Hepatocyte (in vitro differentiated cells): ENCODE measurements around the gene IL2RG. TPM values are rescaled to one million over a fixed set of nuclear protein-coding genes. Genes with fewer than 3 reads are reported as not detected.

ENCODE experiments used
- DNase-seq: peaks from one replicate; pipeline ENCODE4 v3.0.0-alpha.2; 2016; ENCODE audit warnings: low spot score
- H2AFZ ChIP-seq: fragments of 200-600 bp; sonication (generic); 2 replicates; pipeline ENCODE4 v1.6.0; 2016; ENCODE audit warnings: antibody characterized with exemption, mild to moderate bottlenecking
- H3K27ac ChIP-seq: fragments of 200-600 bp; sonication (generic); 2 replicates; pipeline ENCODE4 v1.5.1; 2016; ENCODE audit warnings: mild to moderate bottlenecking
- H3K27me3 ChIP-seq: fragments of 200-600 bp; sonication (generic); 2 replicates; pipeline ENCODE4 v1.6.1; 2016
- H3K36me3 ChIP-seq: fragments of 200-600 bp; sonication (generic); replicated peaks from 2 replicates; pipeline ENCODE4 v1.5.1; 2016; ENCODE audit warnings: low read depth; ENCODE audit not compliant: insufficient read depth
- H3K4me1 ChIP-seq: fragments of 200-600 bp; sonication (generic); 2 replicates; pipeline ENCODE4 v1.5.1; 2016; ENCODE audit warnings: mild to moderate bottlenecking, moderate library complexity; ENCODE audit not compliant: insufficient read depth
- H3K4me2 ChIP-seq: fragments of 200-600 bp; sonication (generic); 2 replicates; pipeline ENCODE4 v1.6.0; 2016
- H3K4me3 ChIP-seq: fragments of 200-600 bp; sonication (generic); 2 replicates; pipeline ENCODE4 v1.5.1; 2016; ENCODE audit warnings: mild to moderate bottlenecking
- H3K79me2 ChIP-seq: fragments of 200-600 bp; sonication (generic); 2 replicates; pipeline ENCODE4 v1.6.0; 2017; ENCODE audit warnings: mild to moderate bottlenecking
- H3K9me2 ChIP-seq: fragments of 200-600 bp; sonication (generic); replicated peaks from 2 replicates; pipeline ENCODE4 v1.6.0; 2017; ENCODE audit warnings: mild to moderate bottlenecking; ENCODE audit not compliant: insufficient read depth
- H3K9me3 ChIP-seq: fragments of 200-600 bp; sonication (generic); 2 replicates; pipeline ENCODE4 v1.5.1; 2016; ENCODE audit warnings: low read depth, mild to moderate bottlenecking
- H4K20me1 ChIP-seq: fragments of 200-600 bp; sonication (generic); 2 replicates; pipeline ENCODE4 v1.6.0; 2016; ENCODE audit warnings: mild to moderate bottlenecking; ENCODE audit not compliant: insufficient read depth, poor library complexity, severe bottlenecking
- EZH2 ChIP-seq: fragments of 200-600 bp; sonication (generic); IDR thresholded peaks from 2 replicates; pipeline ENCODE4 v1.6.1; 2016; ENCODE audit warnings: antibody characterized with exemption, mild to moderate bottlenecking, borderline replicate concordance
- EZH2phosphoT487 ChIP-seq: fragments of 200-600 bp; sonication (generic); IDR thresholded peaks from one replicate; pipeline ENCODE4 v1.6.1; 2018; ENCODE audit warnings: antibody characterized with exemption, mild to moderate bottlenecking, low read depth, moderate library complexity; ENCODE audit not compliant: unreplicated experiment, severe bottlenecking
- WGBS: methylation state at CpG from one replicate; pipeline ENCODE4 v1.1.6; 2016; ENCODE audit warnings: low lambda C conversion rate; ENCODE audit errors: missing lambda C conversion rate; 5-methylcytosine and 5-hydroxymethylcytosine counted together
- polyA plus RNA-seq: library from polyadenylated mRNA; unstranded; fragments of >200 nt; fragmentation: Nextera tagmentation; extraction: Ambion mirVana; gene quantifications from 2 replicates; pipeline ENCODE4 v1.2.1, GENCODE V29; 2016
- total RNA-seq: library from RNA; depleted of rRNA; stranded (reverse); fragments of >200 nt; gene quantifications from 2 replicates; pipeline ENCODE4 v1.2.3, GENCODE V29; 2014
- TF ChIP-seq, protein P1 (sequence below): fragments of 200-600 bp; sonication (generic); IDR thresholded peaks from 2 replicates; pipeline ENCODE4 v1.5.1; 2016; ENCODE audit warnings: antibody characterized with exemption, mild to moderate bottlenecking; ENCODE audit not compliant: poor library complexity

The IL2RG gene
- total and polyA plus RNA-seq, 2 experiments from 2014 or later: 7.1 to 13.5 TPM

DNA sequence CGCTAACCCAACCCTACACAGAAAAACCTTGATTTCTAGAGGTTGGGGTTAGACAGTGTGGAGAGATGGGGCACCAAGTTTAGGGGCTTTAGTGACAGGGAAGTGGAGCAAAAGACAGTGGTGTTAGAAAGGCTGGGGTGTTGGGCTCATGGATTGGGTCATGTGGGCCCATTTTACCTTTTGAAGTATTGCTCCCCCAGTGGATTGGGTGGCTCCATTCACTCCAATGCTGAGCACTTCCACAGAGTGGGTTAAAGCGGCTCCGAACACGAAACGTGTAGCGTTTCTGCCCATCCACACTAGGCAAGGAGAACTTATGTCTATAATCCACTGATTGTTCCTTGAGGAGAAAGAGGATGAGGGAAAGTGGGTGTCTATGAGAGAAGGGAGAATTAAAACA, 2.3 kb downstream of the IL2RG start:
- Histone ChIP-seq H3K27ac (no peak overlapping the region), H3K36me3 (no peaks in the 10 kb centered on the region), H3K27me3 (no peaks in the 10 kb centered on the region), H3K4me3 (no peak overlapping the region), H2AFZ (no peak overlapping the region), H3K9me3 (no peaks in the 10 kb centered on the region), H3K4me2 (no peak overlapping the region), H3K4me1 (peaks cover 12% of the 10 kb centered on the region), H3K79me2 (no peaks in the 10 kb centered on the region), H4K20me1 (no peaks in the 10 kb centered on the region), H3K9me2 (no peaks in the 10 kb centered on the region)
- WGBS: 90% methylated on average over 6 of the region's 6 CpGs
- TF ChIP-seq, protein P1, sequence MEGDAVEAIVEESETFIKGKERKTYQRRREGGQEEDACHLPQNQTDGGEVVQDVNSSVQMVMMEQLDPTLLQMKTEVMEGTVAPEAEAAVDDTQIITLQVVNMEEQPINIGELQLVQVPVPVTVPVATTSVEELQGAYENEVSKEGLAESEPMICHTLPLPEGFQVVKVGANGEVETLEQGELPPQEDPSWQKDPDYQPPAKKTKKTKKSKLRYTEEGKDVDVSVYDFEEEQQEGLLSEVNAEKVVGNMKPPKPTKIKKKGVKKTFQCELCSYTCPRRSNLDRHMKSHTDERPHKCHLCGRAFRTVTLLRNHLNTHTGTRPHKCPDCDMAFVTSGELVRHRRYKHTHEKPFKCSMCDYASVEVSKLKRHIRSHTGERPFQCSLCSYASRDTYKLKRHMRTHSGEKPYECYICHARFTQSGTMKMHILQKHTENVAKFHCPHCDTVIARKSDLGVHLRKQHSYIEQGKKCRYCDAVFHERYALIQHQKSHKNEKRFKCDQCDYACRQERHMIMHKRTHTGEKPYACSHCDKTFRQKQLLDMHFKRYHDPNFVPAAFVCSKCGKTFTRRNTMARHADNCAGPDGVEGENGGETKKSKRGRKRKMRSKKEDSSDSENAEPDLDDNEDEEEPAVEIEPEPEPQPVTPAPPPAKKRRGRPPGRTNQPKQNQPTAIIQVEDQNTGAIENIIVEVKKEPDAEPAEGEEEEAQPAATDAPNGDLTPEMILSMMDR: no peak
- TF ChIP-seq EZH2phosphoT487 (no peak), EZH2 (no peak)
- no peak for DNase-seq

DNA sequence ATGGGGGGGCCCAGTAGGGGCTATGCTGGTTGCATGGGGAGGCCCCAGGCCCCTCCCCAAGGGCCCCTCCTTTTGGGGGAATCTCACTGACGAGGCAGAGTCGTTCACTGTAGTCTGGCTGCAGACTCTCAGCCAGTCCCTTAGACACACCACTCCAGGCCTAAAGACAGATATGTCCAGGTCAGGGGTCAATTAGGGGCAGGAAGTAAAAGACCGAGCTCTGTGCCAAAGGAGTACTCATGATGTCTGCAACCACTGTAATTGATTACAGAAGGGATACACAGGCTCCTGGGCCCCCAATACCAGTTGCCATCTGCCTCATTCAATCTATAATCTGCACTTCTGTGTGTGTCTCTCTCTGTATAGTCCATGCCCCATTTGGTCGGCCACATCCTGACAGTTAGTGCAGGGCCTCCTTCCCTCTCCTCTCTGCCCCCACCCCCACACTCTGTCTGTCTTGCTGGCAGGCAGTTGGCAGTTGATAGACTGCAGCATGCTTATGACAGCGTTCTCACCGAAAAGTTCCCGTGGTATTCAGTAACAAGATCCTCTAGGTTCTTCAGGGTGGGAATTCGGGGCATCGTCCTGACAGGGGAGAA, 3.5 kb downstream of the IL2RG start:
- no peaks in the 10 kb centered on the region for H3K9me3 ChIP-seq
- H3K4me2 ChIP-seq: no peak overlapping the region
- H3K79me2 ChIP-seq: no peaks in the 10 kb centered on the region
- WGBS: 63% methylated on average over 9 of the region's 9 CpGs
- no peak for TF ChIP-seq EZH2phosphoT487
- H4K20me1 ChIP-seq: no peaks in the 10 kb centered on the region
- H2AFZ ChIP-seq: no peak overlapping the region
- H3K4me1 ChIP-seq: peaks cover 24% of the 10 kb centered on the region
- no peaks in the 10 kb centered on the region for H3K27me3 ChIP-seq
- no peaks in the 10 kb centered on the region for H3K9me2 ChIP-seq
- DNase-seq: no peak
- no peak overlapping the region for H3K27ac ChIP-seq
- H3K4me3 ChIP-seq: no peak overlapping the region
- no peaks in the 10 kb centered on the region for H3K36me3 ChIP-seq

DNA sequence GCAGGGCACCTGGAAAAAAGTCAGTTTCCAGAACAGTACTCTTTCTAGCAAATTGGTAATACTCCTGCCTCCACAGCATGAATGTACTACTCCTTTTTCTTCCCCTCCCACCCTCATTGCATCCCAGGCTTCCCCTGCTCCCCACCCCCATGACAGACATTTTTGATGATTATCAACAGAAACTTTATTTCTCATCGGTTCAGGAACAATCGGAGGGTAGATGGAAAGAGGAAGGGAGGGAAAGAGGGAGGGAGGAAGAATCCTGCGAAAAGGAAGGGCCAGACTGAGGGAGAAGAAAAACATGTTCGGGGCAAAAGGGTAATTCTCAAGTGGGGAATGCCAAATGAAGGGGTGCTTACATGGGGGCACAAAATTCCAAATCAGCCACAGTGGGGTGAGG, 4.1 kb downstream of the IL2RG start:
- no peak for DNase-seq
- no peaks in the 10 kb centered on the region for H3K9me2 ChIP-seq
- H3K4me3 ChIP-seq: no peak overlapping the region
- H3K4me2 ChIP-seq: no peak overlapping the region
- H2AFZ ChIP-seq: no peak overlapping the region
- H3K27ac ChIP-seq: no peak overlapping the region
- no peaks in the 10 kb centered on the region for H3K27me3 ChIP-seq
- no peaks in the 10 kb centered on the region for H3K36me3 ChIP-seq
- peaks cover 30% of the 10 kb centered on the region for H3K4me1 ChIP-seq
- no peak for TF ChIP-seq EZH2phosphoT487
- TF ChIP-seq, protein P1: no peak
- no peak for TF ChIP-seq EZH2
- 73% methylated on average over 4 of the region's 4 CpGs for WGBS
- no peaks in the 10 kb centered on the region for H4K20me1 ChIP-seq
- H3K79me2 ChIP-seq: no peaks in the 10 kb centered on the region
- no peaks in the 10 kb centered on the region for H3K9me3 ChIP-seq

DNA sequence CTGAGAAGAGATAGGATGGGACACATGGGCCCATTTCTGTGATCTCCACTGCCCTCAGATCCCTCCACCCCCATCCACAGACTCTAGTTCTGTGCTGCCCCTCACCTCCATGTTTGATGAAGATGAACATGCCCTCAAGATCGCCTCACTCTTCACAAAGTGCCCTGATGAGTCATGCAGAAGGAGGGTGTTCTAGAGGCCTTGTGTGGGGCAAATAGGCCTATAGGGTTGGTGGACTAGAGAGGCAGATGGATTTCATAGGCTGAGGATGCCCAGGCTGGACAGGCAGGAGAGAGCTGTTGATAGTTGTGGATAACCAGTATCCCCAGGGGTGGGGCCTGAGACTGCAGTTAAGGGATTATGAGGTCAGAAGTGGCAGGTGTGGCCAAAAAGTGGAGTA, 5.0 kb downstream of the IL2RG start, which contains the start of gene CXorf65:
TSS of gene CXorf65 (minus strand) at position 314 of the 400 bp plus-strand sequence. CDS start at position 130, 184 bp downstream.
- Histone ChIP-seq H3K9me3 (no peaks in the 10 kb centered on the region), H3K4me2 (no peak within 1 kb of the TSS), H3K4me3 (no peak within 1 kb of the TSS), H3K36me3 (no peaks in the 10 kb centered on the region), H3K79me2 (no peaks in the 10 kb centered on the region), H3K4me1 (peaks cover 27% of the 10 kb centered on the region), H3K27ac (no peak within 1 kb of the TSS), H3K27me3 (no peaks in the 10 kb centered on the region), H3K9me2 (no peaks in the 10 kb centered on the region), H2AFZ (no peak within 1 kb of the TSS), H4K20me1 (no peaks in the 10 kb centered on the region)
- TF ChIP-seq EZH2phosphoT487 (no peak), EZH2 (no peak)
- TF ChIP-seq, protein P1: no peak
- no peak for DNase-seq
- WGBS: 69% methylated on average over 1 of the region's 1 CpG
